ENCODE measurements around the gene ARID5A. TPM values are rescaled to one million over a fixed set of nuclear protein-coding genes. Genes with fewer than 3 reads are reported as not detected.
A peak's percentile ranks its signal among the peaks of the same experiment; 100 is the strongest.

Gene ARID5A
- total RNA-seq, 1 donor from 2014 or later, result 4.1 TPM

DNA sequence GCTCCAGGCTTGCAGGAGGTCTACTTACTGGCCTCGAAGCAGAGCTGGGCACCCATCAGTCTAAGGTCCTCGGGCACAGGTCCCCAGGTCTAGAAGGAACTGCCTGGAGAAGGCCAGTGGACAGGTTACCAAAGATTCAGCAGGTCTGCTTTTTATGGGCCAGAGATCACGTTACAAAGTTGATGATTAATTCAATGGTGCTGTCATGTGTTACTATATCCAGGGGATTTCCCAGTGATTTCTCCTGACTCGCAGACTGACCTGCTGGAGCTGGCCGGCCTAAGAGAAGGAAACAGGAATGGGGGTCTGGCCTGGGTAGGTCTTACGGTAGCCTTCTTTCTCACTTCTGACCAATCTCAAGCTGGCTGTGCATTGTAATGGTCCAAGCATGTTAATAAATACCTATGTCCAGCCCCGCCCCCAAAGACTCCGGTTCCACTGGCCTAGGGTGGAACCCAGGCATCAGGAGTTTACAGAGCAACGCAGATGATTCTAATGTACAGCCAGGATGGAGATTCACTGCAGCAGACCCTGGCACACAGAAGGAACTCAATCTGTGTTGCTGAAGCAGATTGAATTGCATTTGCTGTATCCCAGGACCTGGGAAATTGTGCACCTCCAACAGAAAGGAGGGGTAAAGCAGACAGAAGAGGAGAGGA is 31.2 kb upstream of the ARID5A start, which contains the start of gene NEURL3:
NEURL3 (minus strand) TSS at position 127 of the 659 bp plus-strand sequence; CDS start at position 56, 71 bp downstream.
- no peak within 1 kb of the TSS for H3K4me3 Mint-ChIP-seq
- peaks cover 28% of the 10 kb centered on the region for H3K4me1 Mint-ChIP-seq
- H3K9me3 Mint-ChIP-seq, result no peaks in the 10 kb centered on the region
- peak within 1 kb of the TSS; percentile 72 for H3K27ac Mint-ChIP-seq
- no peak for DNase-seq (ENCODE audit: low spot score in 2 of 2, unreplicated experiment in 2 of 2)
- H3K36me3 Mint-ChIP-seq, result no peaks in the 10 kb centered on the region
- peaks cover 13% of the 10 kb centered on the region for H3K27me3 Mint-ChIP-seq (ENCODE audit: low read depth)
- TF ChIP-seq, protein P1, sequence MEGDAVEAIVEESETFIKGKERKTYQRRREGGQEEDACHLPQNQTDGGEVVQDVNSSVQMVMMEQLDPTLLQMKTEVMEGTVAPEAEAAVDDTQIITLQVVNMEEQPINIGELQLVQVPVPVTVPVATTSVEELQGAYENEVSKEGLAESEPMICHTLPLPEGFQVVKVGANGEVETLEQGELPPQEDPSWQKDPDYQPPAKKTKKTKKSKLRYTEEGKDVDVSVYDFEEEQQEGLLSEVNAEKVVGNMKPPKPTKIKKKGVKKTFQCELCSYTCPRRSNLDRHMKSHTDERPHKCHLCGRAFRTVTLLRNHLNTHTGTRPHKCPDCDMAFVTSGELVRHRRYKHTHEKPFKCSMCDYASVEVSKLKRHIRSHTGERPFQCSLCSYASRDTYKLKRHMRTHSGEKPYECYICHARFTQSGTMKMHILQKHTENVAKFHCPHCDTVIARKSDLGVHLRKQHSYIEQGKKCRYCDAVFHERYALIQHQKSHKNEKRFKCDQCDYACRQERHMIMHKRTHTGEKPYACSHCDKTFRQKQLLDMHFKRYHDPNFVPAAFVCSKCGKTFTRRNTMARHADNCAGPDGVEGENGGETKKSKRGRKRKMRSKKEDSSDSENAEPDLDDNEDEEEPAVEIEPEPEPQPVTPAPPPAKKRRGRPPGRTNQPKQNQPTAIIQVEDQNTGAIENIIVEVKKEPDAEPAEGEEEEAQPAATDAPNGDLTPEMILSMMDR (IDR thresholded peaks at IDR 0.05; ENCODE audit: unreplicated experiment), result no peak

DNA sequence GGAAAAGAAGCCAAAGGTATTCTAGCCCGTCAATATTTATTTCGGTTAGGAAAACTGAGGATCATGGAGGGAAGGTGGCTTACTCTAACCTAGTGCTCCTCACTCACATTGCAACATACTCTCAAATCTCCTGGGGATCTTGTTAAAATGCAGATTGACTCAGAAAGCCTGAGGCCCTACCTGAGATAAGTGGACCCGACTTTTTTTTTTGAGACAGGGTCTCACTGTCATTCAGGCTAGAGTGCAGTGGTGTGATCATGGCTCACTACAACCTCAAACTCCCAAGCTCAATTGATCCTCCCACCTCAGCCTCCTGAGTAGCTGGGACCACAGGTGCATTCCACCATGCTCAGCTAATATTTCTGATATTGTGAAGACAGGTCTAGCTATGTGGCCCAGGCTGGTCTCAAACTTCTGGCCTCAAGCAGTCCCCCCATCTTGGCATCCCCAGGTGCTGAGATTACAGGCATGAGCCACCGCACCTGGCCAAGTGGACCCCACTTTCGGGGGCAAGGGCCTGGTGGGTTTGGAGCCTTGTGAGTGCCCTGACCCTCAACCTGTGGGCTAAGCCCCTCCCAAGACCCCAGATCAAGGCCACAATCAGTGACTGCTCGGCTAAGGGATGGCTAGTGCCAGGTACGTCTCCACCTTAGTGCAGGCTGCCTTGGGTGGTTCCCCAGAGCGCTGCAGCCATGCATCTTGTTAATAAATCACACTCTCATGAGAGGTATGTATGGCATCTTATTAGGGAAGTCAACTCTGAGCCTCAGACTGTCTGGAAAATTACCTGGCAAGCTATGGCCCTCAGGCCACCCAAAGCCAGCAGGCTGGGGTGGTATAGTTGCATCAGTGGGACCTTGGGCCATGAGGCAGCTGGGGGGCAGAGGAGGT is 30.3 kb upstream of the ARID5A start:
- Mint-ChIP-seq H3K27me3 (ENCODE audit: low read depth) (peaks cover 22% of the 10 kb centered on the region), H3K9me3 (no peaks in the 10 kb centered on the region), H3K36me3 (no peaks in the 10 kb centered on the region), H3K4me3 (no peak overlapping the region), H3K27ac (peak overlapping the region; percentile 31), H3K4me1 (peaks cover 28% of the 10 kb centered on the region)
- DNase-seq (ENCODE audit: low spot score in 2 of 2, unreplicated experiment in 2 of 2), result no peak
- TF ChIP-seq, protein P1 (IDR thresholded peaks at IDR 0.05; ENCODE audit: unreplicated experiment), result no peak

DNA sequence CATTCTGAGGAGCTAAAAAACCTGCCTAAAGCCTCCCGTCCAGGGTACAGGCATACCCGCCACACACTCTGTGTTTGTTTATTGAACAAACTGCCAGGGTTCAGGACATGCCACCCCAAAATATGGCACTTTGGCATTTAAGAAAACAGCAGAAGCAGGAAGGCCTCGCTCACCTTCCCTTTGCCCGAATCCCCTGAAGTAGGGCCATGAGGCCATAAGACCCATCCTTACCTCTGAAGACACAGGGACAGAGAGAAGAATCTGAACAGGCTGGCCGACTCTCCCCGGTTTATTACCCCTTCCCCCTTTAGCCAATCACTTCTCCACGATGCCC is 29.7 kb upstream of the ARID5A start:
- Mint-ChIP-seq H3K27me3 (ENCODE audit: low read depth) (peaks cover 24% of the 10 kb centered on the region), H3K27ac (no peak overlapping the region), H3K4me1 (peaks cover 28% of the 10 kb centered on the region), H3K36me3 (no peaks in the 10 kb centered on the region), H3K9me3 (no peaks in the 10 kb centered on the region), H3K4me3 (no peak overlapping the region)
- DNase-seq (ENCODE audit: low spot score in 2 of 2, unreplicated experiment in 2 of 2), result no peak
- TF ChIP-seq, protein P1 (IDR thresholded peaks at IDR 0.05; ENCODE audit: unreplicated experiment), result no peak

DNA sequence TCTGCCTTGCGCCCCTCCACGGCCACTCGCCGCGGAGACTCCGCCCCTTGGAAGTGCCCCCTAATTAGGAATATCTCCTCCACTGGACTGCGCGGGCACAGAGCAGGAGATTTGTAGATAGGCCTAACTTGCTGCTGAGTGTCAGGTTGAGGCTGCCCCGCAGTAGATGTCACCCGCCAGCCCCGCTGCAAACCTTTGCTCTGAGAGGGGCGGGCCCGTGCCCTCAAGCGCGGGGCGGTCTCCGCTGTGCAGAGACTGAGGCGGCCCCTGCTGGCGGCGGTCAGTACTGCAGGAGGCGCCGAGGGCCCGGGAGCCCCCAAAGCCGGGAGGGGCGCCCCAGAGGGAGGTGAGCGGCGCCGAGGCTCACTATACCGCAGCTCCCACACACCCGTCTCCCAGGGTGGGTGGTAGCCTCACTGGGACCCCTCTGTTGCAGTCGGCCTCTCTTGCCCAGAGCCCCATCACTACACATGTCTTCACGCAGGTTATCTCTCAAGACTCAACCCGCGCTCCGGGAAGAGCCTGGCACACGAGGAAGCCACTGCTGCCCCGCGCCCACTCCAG is 28.5 kb upstream of the ARID5A start:
- TF ChIP-seq, protein P1 (IDR thresholded peaks at IDR 0.05; ENCODE audit: unreplicated experiment), result peak; percentile 99
- Mint-ChIP-seq H3K4me1 (peaks cover 28% of the 10 kb centered on the region), H3K27ac (no peak overlapping the region), H3K36me3 (no peaks in the 10 kb centered on the region), H3K9me3 (no peaks in the 10 kb centered on the region), H3K4me3 (peak overlapping the region; percentile 59), H3K27me3 (ENCODE audit: low read depth) (peaks cover 27% of the 10 kb centered on the region)
- peak; percentile 62 to 89 for DNase-seq (ENCODE audit: low spot score in 2 of 2, unreplicated experiment in 2 of 2)

DNA sequence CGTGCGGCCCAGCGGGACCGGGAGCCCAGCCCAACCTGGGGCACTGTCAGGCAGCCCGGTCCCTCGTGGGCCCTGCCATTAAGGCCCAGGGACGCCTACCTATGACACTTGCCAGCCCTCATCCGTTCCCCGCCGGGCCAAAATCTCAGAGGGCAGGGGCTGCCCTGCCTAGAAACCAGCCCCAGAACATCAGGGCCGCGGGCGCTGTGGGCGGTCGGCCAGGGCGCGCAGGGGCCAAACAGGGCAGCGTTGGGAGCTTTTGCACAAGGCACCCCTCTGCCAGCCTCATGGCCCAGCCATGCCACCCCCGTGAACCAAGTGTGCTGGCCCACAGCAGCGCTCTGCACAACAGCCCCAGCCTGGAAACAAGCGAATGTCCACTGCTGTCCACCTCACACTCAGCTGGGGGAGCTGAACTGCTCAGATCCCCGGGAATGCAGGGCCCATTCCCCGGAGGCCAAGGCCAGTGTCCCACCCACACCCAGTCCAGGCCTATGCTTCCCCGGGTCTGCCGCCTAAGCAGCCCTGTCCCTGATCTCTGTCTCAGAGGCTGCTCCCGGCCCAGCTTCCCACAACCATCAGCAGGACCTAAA is 27.9 kb upstream of the ARID5A start:
- no peak for DNase-seq (ENCODE audit: low spot score in 2 of 2, unreplicated experiment in 2 of 2)
- Mint-ChIP-seq H3K36me3 (no peaks in the 10 kb centered on the region), H3K4me1 (peaks cover 28% of the 10 kb centered on the region), H3K9me3 (no peaks in the 10 kb centered on the region), H3K27ac (no peak overlapping the region), H3K4me3 (no peak overlapping the region), H3K27me3 (ENCODE audit: low read depth) (peaks cover 27% of the 10 kb centered on the region)
- TF ChIP-seq, protein P1 (IDR thresholded peaks at IDR 0.05; ENCODE audit: unreplicated experiment), result no peak
